ENCODE results near the gene KMT2C.

Gene KMT2C

GRCh38 chr7:152200395-152200794 lies 235.4 kb downstream of the KMT2C start:
- DNase-seq (ENCODE audit: low read depth), result no peak

DNA sequence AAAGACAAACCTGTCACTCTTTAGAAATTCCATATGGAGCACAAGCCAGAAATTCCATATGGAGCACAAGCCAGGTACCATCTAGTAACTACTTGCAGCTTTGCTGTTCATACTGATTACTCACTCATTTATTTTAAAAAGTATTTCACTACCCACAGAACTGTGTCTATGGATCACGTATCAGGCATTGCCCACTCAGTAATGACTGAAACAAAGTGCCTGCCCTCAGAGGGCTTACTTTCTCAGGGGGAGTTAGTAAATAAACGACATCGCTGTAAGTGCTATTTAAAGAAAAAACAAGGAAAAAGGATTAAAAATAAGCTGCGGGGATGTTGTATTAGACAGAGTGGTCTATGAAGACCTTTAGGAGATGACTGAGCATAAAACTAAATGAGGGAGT lies 239.4 kb downstream of the KMT2C start:
- DNase-seq (ENCODE audit: low read depth), result no peak

DNA sequence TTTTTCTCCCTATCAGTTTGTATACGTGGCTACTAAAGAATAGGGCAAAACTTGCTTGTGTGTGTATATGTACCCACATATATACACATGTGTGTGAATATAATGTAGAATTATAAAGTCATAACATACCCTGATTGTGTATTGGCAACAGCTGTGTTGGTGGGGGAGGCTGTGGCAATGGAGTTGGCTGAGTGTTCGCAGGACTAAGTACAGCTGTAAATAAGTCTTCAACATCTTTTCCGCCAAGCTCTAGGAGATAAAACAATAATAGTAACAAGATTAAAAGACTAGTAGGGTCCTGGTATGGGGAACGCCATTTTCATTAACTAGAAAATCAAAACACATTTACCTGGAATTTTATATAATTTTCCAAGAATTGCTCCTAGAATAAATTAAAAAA lies 241.9 kb downstream of the KMT2C start:
- no peak for DNase-seq (ENCODE audit: low read depth)

- DNase-seq (ENCODE audit: low read depth), result no peak
Observed at GRCh38 chr7:152189061-152189460, 246.7 kb downstream of the KMT2C start.

GRCh38 chr7:152185558-152185957 lies 250.2 kb downstream of the KMT2C start:
- DNase-seq (ENCODE audit: low read depth), result no peak

DNA sequence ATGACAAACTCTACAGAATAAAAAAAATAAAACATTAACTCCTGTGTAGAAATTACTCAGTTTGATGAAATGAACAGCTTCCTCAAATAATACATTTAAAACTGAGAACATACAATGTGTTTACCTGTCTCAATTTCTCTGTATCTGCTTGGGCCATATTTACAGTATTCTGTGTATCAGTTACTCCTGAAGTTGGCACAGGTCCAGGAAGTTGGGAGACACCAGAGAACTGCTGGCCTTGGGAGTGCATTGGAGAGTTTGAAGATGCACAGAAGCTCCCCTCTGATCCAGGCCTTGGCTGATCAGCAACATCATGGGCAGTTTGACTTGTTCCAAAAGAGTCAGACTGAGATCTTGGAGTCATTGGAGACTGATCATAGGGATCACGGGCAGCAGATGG lies 255.2 kb downstream of the KMT2C start:
- no peak for DNase-seq (ENCODE audit: low read depth)

DNA sequence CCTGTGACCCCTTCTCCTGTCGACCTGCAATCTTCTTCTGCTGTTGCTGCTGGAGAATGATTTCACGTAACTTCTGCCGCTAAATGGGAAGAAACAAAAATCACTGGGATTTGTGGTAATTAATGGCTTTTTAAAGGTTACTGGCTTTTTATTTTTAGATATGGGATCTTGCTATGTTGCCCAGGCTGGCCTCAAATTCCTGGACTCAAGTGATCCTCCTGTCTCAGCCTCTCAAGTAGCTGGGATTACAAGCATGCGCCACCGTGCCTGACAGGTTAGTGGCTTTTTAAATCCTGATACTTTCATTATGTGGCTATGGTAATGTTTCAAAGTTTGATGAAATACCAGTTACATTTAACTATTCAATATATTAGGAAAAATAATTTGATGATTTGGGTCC lies 255.8 kb downstream of the KMT2C start:
- no peak for DNase-seq (ENCODE audit: low read depth)

DNA sequence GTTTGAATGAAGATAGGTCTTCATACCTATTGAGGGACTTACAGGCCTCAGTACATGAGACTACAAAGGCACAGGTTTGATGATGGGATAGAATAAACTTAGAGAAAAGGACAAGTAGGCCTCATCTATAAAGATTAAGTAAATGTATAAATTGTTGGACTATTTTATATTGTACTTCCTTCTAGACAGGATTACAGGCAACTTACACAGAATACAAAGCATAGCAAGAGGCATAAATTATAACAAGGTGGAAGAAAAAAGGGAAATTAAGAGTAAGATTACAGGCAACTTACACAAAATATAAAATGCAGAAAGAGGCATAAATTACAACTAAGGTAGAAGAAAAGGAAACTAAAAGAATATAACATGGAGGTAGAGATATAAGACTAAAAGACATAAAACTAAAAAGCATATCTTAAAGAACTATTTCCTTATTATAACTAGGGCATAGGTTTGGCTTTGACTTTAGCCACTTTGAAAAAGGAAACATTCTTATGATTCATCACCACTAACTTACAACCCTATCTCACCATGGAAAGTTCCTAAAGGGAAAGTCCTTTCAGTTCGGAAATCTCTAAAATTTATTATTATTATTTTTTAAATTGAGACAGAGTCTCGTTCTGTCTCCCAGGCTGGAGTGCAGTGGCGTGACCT lies 257.3 kb downstream of the KMT2C start:
- DNase-seq (ENCODE audit: low read depth), result no peak

DNA sequence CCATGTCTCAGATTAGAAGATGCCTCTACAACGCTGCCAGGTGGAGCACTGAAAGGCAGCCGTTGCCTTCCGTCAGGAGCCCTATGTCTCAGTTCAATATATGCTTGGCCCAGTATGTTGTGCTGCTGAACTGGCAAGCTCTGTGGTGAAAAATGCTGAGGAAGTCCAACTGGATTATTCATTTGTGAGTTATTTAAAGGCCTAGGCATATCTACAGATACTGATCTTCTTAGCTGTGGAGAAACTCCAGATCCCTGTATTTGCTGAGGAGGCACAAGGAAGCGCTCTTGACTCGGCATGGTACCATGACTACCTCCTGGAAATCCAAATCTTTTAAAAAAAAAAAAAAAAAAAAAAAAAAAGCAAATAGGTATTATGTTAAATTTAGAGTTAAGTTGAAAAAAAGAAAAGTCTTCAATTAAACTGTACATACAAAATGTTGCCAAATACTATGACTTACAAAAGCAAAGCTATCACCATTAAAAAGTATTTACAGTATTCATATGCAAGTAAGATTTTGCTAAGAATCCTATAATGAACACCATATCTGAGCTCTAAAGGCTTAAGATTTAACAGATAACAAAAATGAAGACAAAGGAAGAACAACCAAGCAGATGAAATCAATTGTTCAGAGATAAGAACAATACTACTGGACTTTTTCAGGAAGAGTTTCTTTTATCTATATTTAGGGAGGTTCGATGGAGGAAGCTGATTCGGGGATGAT lies 258.0 kb downstream of the KMT2C start:
- no peak for DNase-seq (ENCODE audit: low read depth)

DNA sequence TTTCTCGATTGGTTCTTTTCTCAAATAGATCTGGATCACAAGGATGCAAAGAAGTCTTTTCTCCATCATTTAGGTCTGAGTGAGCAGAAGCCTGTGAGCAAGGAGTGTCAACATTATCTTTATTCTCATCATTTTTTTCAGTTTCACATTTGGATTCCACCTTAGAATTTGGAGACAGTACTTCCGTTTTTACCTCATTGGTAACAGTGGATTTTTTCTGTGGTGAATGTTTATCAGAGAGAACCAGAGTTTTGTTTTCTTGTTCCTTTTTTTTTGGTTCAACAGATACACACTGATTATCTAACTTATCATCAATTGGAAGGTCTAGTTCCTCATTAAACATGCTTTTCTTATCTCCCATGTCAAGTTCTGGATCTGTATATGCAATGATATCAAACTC lies 259.0 kb downstream of the KMT2C start:
- DNase-seq (ENCODE audit: low read depth), result no peak

DNA sequence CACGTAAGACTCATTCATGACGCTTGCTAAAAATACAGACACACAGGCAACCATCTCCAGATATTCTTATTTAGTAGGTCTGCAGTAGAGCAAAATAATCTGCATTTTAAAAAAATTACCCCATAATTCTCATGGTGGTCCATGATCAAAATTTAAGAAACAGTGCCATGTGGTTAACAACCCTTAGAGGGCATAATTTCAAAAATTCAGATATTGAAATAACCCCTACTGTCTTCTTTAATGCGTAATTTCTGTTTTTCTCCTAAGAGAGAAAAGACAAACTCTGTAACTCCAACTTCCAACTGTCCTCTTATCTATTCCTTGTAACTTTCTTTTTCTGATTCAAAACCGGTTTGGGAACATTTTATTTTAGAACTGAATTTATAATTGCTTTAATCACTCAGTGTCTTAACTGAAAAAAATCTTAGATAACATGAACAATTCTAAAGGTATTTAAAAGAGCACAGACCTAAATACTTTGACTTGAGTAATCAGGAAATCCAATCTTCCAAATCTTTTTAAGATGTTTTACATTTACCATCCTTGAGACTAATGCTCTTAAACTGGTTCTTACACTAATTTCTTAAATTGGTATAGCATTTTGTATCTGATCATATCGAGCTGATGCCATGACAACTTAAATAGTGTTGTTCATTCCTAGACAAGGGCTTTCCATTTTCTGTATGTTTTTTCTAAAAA lies 262.3 kb downstream of the KMT2C start:
- no peak for DNase-seq (ENCODE audit: low read depth)

DNA sequence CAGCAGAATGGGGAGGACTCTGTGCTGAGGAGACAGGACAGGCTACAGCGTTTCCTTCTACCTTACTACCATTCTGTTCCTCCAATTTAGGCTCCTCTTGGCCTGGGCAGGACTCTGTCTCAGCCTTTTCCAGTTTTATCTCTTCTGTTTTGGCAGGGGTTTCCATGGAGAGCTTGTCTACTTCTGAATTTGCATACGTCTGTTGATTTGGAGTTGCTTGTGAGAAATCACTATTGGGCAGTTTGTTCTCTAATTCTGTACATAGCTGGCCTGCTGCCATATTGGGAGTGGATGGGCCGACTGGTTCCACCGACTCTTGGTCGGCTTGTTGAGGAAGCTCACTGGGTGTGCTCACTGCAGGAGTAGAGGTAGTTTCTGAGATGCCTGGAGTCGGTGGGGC lies 273.5 kb downstream of the KMT2C start:
- no peak for DNase-seq (ENCODE audit: low read depth)

GRCh38 chr7:152161171-152161570 lies 274.6 kb downstream of the KMT2C start:
- DNase-seq (ENCODE audit: low read depth), result no peak

GRCh38 chr7:152158801-152159587 lies 276.8 kb downstream of the KMT2C start:
- no peak for DNase-seq (ENCODE audit: low read depth)

GRCh38 chr7:152152267-152152666 lies 283.5 kb downstream of the KMT2C start:
- DNase-seq (ENCODE audit: low read depth), result no peak

DNA sequence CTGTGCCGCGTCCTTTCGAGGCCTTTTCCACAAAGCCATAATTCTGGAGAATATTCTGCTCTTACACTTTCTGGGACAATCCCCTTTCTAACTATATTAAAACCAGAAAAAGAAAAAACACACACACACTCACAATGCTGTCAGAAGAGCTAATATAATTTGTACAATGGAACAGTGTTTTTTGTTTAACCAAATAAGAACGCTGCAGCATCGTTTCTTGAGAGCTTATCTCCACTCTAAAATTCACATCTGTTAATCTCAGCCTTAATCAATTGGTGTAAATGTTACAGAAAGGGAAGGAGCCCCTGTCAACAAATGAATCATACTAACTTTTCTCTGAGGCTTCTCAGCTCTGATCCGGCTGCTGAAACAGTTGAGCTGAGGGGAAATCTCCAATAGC lies 286.4 kb downstream of the KMT2C start:
- no peak for DNase-seq (ENCODE audit: low read depth)

GRCh38 chr7:152148706-152149105 lies 287.1 kb downstream of the KMT2C start:
- no peak for DNase-seq (ENCODE audit: low read depth)

- DNase-seq (ENCODE audit: low read depth), result no peak
Observed at GRCh38 chr7:152145853-152146466, 289.8 kb downstream of the KMT2C start.

- DNase-seq (ENCODE audit: low read depth), result no peak
Observed at GRCh38 chr7:152144557-152145245, 291.1 kb downstream of the KMT2C start.

DNA sequence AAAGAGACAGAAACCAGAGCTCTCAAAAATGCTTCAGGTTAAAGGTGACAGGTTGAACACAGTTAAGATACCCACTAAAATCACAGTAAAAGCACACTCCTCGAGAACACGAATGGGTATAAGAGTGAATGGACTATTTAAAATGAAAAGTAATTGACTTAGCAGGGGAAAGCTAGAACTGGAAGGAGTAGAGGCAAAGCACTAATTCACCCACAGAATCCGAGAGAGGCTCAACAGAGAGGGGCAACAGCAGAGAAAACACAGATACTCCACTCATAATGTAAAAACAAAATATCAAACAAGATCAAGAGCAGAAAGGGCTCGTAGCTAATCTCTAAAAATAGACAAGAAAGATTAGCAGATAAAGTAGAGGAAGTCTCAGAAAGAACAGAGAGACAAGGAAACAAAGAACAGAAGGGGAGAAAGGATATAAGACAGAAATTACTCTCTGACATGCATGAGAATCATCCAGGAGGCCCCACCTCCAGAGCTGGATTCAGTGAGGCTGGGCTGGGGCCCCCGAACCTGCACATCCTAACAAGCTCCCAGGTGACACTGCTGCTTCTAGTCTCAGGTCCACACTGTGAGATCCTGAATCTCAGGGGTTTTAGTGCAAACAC lies 292.7 kb downstream of the KMT2C start:
- no peak for DNase-seq (ENCODE audit: low read depth)

DNA sequence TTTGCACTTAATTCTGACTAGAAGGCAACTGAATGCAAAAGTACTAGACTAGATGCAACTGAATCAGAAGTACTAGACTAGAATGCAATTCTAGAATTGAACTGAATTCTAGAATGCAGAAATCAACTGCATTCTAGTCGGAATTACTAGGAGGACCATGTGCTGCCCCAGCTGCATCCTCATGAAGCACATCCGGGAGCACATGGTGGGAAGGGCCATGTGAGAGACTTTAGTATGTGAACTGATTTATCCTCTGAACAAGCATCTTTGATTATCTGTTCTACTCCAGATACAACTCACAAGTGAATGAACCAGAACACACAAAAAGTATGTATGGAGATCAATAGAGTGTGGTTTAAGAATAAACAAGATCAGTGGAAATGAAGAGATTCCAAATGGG lies 295.2 kb downstream of the KMT2C start:
- DNase-seq (ENCODE audit: low read depth), result no peak

All from activated T-cell treated with anti-CD3 and anti-CD28 coated beads for 1 hour (primary cell).